Duodenal mucosa (tissue), 2 donors: ENCODE measurements around the gene DLL1.

Experiments used
- H3K27ac ChIP-seq: one replicate; pipeline ENCODE4 v1.7.0; 2013; ENCODE audit warnings: low read depth, low read length
- H3K27me3 ChIP-seq, 2 donors: one replicate each; pipeline ENCODE4 v1.7.0; 2013; ENCODE audit warnings: low read length in 2 of 2, control low read depth in 1 of 2; ENCODE audit not compliant: insufficient read depth in 2 of 2, control insufficient read depth in 1 of 2
- H3K36me3 ChIP-seq, 2 donors: one replicate each; pipeline ENCODE4 v1.7.0; 2013; ENCODE audit warnings: low read length in 2 of 2, control low read depth in 1 of 2; ENCODE audit not compliant: insufficient read depth in 2 of 2, control insufficient read depth in 1 of 2
- H3K4me1 ChIP-seq, 2 donors: one replicate each; pipeline ENCODE4 v1.7.0; 2013; ENCODE audit warnings: low read length in 2 of 2, control low read depth in 1 of 2; ENCODE audit not compliant: insufficient read depth in 2 of 2, control insufficient read depth in 1 of 2
- H3K4me3 ChIP-seq, 2 donors: one replicate each; pipeline ENCODE4 v1.7.0; 2013; ENCODE audit warnings: low read length in 2 of 2, low read depth in 1 of 2
- H3K9ac ChIP-seq, 2 donors: one replicate each; pipeline ENCODE4 v1.7.0; 2013; ENCODE audit warnings: low read length in 2 of 2, low read depth in 1 of 2
- H3K9me3 ChIP-seq, 2 donors: one replicate each; pipeline ENCODE4 v1.7.0; 2013; ENCODE audit warnings: low read length in 2 of 2, control low read depth in 1 of 2; ENCODE audit not compliant: control insufficient read depth in 1 of 2

DLL1 gene

GRCh38 chr6:170308761-170309160 is 17.9 kb upstream of the DLL1 start:
- H3K4me1 ChIP-seq = peaks cover 45 to 50% of the 10 kb centered on the region in 2 donors
- peak overlapping the region in 1 of 2 donors; percentile 2 for H3K4me3 ChIP-seq
- no peak overlapping the region for H3K27ac ChIP-seq
- H3K36me3 ChIP-seq = no peaks in the 10 kb centered on the region
- no peak overlapping the region for H3K9ac ChIP-seq
- H3K9me3 ChIP-seq = no peaks in the 10 kb centered on the region
- no peaks in the 10 kb centered on the region for H3K27me3 ChIP-seq

DNA sequence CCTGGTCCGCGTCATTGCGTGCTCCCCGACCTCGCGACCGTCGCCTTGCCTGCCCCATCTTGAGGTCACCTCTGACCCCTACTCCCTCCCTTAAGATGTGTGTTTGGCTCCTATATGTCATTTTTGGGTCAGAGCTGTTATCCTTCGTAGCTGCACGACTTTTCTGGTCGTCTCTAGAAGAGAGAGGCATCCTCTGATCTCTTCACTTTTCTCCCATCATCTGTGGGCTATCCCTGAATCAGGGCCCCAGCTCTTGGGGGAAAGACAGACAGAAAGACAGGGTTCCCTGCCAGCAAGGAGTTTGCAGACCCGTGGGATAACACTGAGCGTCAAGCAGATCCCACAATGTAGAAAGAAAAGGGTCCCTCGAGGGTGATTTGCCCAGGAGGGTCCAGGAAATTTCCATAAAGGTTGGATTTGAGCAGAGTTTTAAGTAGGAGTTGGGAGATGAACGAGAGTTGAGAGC is 16.2 kb upstream of the DLL1 start:
- H3K4me3 ChIP-seq = peak overlapping the region; percentile 95 to 96
- no peaks in the 10 kb centered on the region for H3K9me3 ChIP-seq
- peak overlapping the region; percentile 82 for H3K27ac ChIP-seq
- H3K27me3 ChIP-seq = no peaks in the 10 kb centered on the region
- no peaks in the 10 kb centered on the region for H3K36me3 ChIP-seq
- peak overlapping the region; percentile 93 to 97 for H3K9ac ChIP-seq
- peaks cover 42 to 43% of the 10 kb centered on the region in 2 donors for H3K4me1 ChIP-seq

- Histone ChIP-seq H3K4me3 (peak within 1 kb of the TSS; percentile 95 to 96), H3K4me1 (peaks cover 42 to 43% of the 10 kb centered on the region in 2 donors), H3K36me3 (no peaks in the 10 kb centered on the region), H3K9ac (peak within 1 kb of the TSS; percentile 93 to 97), H3K27me3 (no peaks in the 10 kb centered on the region), H3K27ac (peak within 1 kb of the TSS; percentile 82), H3K9me3 (no peaks in the 10 kb centered on the region)
These were observed 15.6 kb upstream of the DLL1 start, which contains the start of gene FAM120B for GRCh38 chr6:170306324-170307079. Gene FAM120B (plus strand): TSS chr6:170306758. CDS start chr6:170317391, 10,633 bp downstream.

GRCh38 chr6:170305805-170306323 is 15.0 kb upstream of the DLL1 start:
- Histone ChIP-seq H3K9ac (peak overlapping the region; percentile 58 to 93), H3K27me3 (no peaks in the 10 kb centered on the region), H3K27ac (peak overlapping the region; percentile 32), H3K4me3 (peak overlapping the region; percentile 95 to 96), H3K4me1 (peaks cover 42 to 43% of the 10 kb centered on the region in 2 donors), H3K36me3 (no peaks in the 10 kb centered on the region), H3K9me3 (no peaks in the 10 kb centered on the region)

DNA sequence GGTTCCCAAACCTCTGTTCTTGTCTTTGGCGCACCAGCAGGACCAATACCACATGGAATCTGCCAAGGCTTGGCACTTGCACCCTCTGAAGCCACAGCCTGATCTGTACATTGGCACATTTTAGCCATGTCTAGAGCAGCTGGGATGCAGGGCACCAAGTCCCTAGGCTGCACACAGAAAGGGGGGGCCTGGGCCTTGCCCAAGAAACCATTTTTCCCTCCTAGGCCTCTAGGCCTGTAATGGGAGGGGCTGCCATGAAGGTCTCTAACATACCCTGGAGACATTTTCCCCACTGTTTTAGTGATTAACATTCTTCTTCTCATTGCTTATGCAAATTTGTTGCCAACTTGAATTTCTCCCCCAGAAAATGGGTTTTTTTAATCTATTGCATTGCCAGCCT is 10.3 kb upstream of the DLL1 start:
- Histone ChIP-seq H3K4me3 (no peak overlapping the region), H3K4me1 (peaks cover 13 to 19% of the 10 kb centered on the region in 2 donors), H3K27me3 (peaks cover 24 to 33% of the 10 kb centered on the region in 2 donors), H3K27ac (no peak overlapping the region), H3K9me3 (no peaks in the 10 kb centered on the region), H3K9ac (no peak overlapping the region), H3K36me3 (no peaks in the 10 kb centered on the region)

DNA sequence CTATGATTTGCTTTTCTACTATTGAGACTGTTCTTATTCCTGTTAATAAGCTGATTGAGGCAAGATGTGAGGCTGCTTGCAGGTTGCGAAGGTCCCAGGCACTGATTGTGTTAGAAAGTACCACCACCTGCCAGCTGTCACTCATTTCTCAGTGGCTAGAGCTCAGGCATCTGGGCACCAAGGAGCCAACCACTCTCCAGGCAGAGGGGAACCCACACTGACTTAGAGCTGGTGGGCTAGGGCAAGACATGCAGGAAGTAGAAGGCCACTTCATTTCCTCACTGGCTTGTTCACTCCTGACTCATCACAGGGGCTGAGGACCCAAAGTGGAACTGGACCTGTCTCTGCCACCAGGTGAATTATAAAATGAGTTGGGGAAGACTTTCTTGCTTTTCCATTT is 7.8 kb upstream of the DLL1 start:
- H3K9me3 ChIP-seq = no peaks in the 10 kb centered on the region
- H3K36me3 ChIP-seq = no peaks in the 10 kb centered on the region
- peaks cover 7 to 18% of the 10 kb centered on the region in 2 donors for H3K4me1 ChIP-seq
- no peak overlapping the region for H3K9ac ChIP-seq
- no peak overlapping the region for H3K27ac ChIP-seq
- H3K27me3 ChIP-seq = peaks cover 47 to 53% of the 10 kb centered on the region in 2 donors
- H3K4me3 ChIP-seq = no peak overlapping the region

- no peak overlapping the region for H3K27ac ChIP-seq
- H3K36me3 ChIP-seq = no peaks in the 10 kb centered on the region
- H3K4me1 ChIP-seq = peaks cover 16 to 22% of the 10 kb centered on the region in 2 donors
- H3K9me3 ChIP-seq = no peaks in the 10 kb centered on the region
- no peak overlapping the region for H3K9ac ChIP-seq
- peaks cover 56 to 62% of the 10 kb centered on the region in 2 donors for H3K27me3 ChIP-seq
- H3K4me3 ChIP-seq = no peak overlapping the region
These were observed 6.9 kb upstream of the DLL1 start for GRCh38 chr6:170297576-170298330.

DNA sequence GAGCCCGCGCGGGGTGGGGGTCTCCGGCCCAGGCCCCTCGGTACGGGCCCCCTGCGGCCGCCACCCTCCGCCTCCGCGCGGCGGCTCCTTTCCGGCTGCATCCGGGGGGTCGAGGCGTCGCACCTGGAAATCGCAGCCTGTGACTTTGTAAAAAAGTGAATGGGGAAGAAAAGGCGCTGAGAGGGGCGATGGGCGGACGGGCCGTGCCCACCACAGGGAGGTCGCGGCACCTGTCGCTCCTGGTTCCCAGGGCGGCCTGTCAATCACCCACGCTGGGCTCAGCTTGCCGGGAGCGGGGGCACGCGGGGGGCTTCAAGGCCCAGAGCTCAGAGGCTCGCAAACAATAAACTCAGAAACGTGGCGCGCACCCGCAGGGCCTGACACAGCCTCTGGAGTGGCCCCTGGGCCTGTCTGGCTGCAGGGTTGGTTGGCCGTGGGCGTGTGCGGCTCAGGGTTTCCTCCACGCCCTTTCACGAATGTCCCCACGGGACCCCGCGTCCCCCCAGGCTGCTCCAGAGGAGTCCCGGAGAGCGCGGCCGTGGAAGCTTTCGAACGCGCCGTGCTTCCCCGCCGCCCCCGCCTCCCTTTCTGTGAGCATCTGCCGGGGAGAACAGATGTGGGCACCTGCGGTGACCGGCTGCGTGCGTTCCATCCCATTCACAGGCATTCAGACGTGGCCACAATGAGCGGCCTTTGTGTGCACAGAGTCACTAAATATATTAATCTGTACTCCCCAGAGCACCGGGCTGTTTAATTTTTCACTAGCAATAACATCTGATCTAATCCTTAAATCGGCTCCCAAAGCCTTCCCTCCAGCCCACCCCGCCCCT is 6.1 kb upstream of the DLL1 start:
- Histone ChIP-seq H3K4me3 (no peak overlapping the region), H3K36me3 (no peaks in the 10 kb centered on the region), H3K9me3 (no peaks in the 10 kb centered on the region), H3K9ac (no peak overlapping the region), H3K27me3 (peaks cover 63 to 70% of the 10 kb centered on the region in 2 donors), H3K4me1 (peaks cover 24 to 30% of the 10 kb centered on the region in 2 donors), H3K27ac (no peak overlapping the region)

GRCh38 chr6:170296423-170296745 is 5.5 kb upstream of the DLL1 start:
- no peak overlapping the region for H3K27ac ChIP-seq
- H3K27me3 ChIP-seq = peaks cover 67 to 73% of the 10 kb centered on the region in 2 donors
- no peaks in the 10 kb centered on the region for H3K9me3 ChIP-seq
- H3K36me3 ChIP-seq = no peaks in the 10 kb centered on the region
- peak overlapping the region in 1 of 2 donors; percentile 53 for H3K4me3 ChIP-seq
- H3K4me1 ChIP-seq = peaks cover 25 to 35% of the 10 kb centered on the region in 2 donors
- H3K9ac ChIP-seq = no peak overlapping the region
